NCI-H2029 (cell line): ENCODE results near the gene ZNF516.
A peak's percentile ranks its signal among the peaks of the same experiment; 100 is the strongest.
"Not testable (repeated sequence)": the region's sequence is repeated elsewhere in the genome, so short reads cannot be mapped to it uniquely, and the experiment has no call there.

Source experiments
- DNase-seq: peaks from one replicate; lab custom pipeline; 2025; lab: John Stamatoyannopoulos, UW

ZNF516 gene, protein sequence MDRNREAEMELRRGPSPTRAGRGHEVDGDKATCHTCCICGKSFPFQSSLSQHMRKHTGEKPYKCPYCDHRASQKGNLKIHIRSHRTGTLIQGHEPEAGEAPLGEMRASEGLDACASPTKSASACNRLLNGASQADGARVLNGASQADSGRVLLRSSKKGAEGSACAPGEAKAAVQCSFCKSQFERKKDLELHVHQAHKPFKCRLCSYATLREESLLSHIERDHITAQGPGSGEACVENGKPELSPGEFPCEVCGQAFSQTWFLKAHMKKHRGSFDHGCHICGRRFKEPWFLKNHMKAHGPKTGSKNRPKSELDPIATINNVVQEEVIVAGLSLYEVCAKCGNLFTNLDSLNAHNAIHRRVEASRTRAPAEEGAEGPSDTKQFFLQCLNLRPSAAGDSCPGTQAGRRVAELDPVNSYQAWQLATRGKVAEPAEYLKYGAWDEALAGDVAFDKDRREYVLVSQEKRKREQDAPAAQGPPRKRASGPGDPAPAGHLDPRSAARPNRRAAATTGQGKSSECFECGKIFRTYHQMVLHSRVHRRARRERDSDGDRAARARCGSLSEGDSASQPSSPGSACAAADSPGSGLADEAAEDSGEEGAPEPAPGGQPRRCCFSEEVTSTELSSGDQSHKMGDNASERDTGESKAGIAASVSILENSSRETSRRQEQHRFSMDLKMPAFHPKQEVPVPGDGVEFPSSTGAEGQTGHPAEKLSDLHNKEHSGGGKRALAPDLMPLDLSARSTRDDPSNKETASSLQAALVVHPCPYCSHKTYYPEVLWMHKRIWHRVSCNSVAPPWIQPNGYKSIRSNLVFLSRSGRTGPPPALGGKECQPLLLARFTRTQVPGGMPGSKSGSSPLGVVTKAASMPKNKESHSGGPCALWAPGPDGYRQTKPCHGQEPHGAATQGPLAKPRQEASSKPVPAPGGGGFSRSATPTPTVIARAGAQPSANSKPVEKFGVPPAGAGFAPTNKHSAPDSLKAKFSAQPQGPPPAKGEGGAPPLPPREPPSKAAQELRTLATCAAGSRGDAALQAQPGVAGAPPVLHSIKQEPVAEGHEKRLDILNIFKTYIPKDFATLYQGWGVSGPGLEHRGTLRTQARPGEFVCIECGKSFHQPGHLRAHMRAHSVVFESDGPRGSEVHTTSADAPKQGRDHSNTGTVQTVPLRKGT

GRCh38 chr18:76495006-76495370 is at the start of gene ZNF516:
TSS of gene ZNF516 (minus strand) at chr18:76495242. CDS start at chr18:76443054, 52,188 bp downstream.
- no peak for DNase-seq

- DNase-seq = no peak
Measured at GRCh38 chr18:76538846-76539245, 43.8 kb upstream of the ZNF516 start.

- no peak for DNase-seq
Measured at GRCh38 chr18:76537621-76538020, 42.6 kb upstream of the ZNF516 start.

DNA sequence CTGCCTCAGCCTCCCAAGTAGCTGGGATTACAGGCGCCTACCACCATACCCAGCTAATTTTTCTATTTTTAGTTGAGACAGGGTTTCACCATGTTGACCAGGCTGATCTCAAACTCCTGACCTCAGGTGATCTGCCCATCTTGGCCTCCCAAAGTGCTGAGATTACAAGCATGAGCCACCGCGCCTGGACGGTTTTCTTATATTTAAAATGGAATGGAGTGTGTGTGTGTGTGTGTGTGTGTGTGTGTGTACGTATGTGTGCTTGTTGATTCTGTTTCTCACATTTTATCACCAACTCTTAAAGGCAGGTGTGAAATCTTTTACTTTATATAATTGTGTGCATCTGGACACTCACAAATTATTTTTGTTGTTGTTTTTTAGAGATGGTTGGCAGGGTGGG is 41.6 kb upstream of the ZNF516 start:
- not testable (repeated sequence) for DNase-seq

GRCh38 chr18:76532875-76533274 is 37.8 kb upstream of the ZNF516 start:
- DNase-seq = no peak

DNA sequence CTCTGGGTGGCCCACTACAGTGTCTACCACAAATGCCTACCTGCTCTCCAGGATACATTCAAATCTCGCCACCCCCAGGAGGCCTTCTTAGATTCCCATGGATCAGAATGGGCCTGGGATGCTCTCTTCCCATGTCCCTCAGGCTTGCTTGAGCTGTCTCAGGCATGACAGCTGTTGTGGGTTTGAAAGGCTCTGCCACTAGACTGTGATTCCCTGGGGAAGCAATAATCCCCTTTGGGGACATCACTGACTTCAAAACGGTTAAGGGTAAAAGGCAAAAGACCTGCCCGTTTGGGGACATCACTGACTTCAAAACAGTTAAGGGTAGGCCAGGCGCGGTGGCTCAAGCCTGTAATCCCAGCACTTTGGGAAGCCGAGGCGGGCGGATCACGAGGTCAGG is 35.8 kb upstream of the ZNF516 start:
- DNase-seq = no peak

DNA sequence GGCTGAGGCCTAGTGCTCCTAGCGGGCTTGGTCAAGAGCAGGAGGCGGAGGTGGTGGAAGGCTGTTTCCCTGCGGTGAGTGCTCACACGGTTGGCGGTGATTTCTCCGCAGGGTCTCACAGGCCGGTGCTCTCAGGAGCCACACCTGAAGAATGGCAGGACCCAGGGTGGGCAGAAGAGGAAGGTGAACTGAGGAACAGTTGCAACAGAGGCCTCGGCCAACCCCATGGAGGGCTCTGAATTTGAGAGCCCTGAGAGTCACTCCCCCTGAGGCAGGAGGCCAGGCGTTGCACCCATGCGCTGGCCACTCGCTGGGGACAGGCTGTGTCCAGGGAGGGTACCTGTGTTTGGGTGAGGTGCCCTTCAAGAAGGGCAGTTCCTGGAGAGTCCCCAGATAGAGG is 35.3 kb upstream of the ZNF516 start:
- no peak for DNase-seq

DNA sequence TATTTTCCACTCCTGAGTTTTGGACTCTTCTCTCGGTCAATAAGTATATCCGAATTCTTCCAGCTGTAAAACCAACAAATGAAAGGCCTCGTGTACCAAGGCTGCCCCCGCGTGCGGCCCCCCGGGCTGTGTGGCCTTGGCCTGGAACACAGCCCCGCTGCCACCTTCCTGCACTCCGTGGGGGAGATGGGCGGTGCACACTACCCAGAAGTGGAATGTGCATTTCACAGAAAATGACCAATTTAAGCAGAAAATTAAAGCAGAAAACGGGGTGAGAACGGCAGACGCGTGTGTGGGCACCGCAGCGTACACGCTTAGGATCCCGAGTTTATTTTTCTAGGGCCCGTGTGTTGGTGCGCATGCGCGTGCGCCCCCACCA is 34.4 kb upstream of the ZNF516 start:
- no peak for DNase-seq

DNA sequence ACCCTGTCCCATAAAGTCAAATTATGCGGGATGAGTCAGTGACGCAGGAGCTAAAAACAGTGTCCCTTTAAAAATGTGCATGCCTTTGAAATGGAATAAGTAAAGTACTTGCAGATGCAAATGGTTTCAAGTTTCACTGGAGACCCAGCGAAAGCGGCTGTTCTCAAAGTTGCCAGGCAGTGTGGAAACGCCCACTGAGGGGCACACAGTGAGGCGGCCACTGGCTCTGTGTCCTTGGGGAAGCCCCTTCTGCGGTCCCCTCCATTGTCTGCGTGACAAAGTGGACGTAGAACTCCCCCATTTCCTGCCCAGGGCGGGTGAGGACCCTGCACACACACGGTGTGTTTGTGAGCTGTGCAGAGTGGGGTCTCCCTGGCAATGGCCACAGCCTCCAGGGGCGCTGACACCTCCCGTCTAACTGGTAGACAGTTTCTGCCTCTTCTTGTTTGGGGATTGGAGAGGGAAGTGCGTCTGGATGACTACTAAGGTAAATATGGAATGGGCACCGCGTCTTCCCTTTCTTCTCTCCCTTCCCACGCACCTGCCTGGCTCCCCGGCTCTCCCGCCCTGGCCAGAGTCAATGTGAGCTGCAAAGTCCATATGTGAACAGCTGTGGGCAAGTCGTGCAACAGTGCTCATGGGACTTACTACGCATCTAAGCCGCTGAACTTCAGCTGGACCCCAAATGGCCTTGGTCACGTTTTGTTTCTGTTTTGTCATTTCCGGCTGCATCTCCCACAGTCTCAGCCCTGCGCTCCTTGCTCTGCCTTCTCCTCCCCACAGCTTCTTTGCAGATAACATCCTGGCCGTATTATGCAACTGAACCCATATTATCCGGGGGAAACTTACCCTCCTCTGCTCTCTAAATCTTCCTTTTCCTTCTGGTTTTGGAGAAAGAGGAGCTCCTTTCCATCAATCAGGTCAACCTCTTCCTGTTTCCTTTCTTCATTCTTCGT is 33.7 kb upstream of the ZNF516 start:
- DNase-seq = no peak

DNA sequence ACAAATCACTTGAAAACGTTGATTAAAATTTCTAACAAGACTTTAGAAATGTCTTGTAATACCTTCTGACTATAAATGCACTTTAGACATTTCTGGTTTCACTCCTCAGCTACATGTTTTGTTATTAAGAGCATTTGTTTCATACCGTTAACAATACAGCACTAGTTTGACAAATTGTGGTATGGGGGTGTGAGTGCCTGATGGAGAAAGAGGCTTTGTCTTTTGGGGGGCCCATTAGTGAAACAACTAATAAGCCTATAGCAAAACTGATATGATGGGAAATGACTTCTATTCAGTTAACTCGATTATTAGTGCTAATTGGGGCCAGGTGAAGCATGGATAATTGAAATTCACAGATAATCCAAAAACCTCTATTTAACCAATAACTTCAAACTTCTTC is 30.9 kb upstream of the ZNF516 start:
- DNase-seq = no peak

DNA sequence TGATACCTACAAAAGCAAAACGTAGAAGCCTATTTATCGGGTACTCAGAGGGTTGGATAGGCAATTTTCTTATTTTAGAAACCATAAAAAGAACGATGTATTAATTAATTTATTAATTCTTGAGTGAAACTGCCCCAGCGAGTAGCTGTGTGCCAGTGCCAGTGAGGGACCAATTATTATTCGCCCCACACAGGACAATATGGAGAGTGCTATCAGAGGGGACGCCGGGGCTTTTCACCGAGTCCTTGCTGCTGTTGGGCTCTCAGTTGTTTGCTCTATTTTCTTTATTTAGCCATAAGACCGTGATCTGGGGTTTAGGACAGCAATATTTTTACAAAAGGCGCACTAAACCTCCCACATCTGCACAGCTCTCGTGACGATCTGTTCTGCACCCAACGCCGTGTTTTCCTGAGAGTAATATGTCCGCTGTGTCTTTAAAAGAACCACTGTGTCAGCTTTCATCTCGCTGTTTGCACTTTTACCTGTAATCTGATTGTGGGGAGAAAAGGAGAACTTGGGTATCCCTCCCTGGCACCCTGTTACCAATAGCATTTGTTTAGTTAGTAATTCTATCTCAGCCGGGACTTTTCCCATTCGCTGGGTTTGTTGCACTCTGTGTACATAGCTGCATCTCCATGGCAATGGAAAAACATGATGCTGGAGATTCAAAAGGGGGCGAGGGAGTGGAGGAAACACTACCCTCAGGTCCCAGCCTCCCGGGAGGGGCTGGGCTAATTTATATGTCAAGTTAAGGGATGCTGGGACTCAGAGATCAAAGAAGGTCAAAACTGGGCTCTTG is 30.1 kb upstream of the ZNF516 start:
- DNase-seq = peak; percentile 56

- no peak for DNase-seq
Measured at GRCh38 chr18:76524477-76524876, 29.4 kb upstream of the ZNF516 start.

GRCh38 chr18:76522551-76522950 is 27.5 kb upstream of the ZNF516 start:
- no peak for DNase-seq

DNA sequence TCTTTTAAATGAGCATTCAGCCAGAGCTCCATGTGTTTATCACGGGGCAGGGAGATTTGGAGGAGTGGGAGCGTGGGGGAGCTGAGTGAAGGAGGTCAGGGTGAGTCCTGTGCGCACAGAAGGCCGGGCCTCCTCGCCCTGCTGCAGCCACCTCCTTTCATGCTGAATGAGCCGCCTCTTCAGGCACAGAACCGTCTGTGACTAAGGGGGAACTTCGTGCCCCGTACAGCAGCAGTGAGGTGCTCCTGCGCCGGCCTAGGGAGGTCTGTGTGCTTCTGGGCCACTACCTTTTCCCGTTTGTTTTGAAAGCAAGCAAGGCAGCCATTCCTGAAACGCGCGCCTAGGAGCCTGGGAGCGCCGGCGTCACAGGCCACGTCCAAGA is 27.1 kb upstream of the ZNF516 start:
- DNase-seq = no peak

- no peak for DNase-seq
Measured at GRCh38 chr18:76521417-76522121, 26.5 kb upstream of the ZNF516 start.

- no peak for DNase-seq
Measured at GRCh38 chr18:76518860-76519538, 24.0 kb upstream of the ZNF516 start.

GRCh38 chr18:76518123-76518859 is 23.2 kb upstream of the ZNF516 start:
- no peak for DNase-seq

DNA sequence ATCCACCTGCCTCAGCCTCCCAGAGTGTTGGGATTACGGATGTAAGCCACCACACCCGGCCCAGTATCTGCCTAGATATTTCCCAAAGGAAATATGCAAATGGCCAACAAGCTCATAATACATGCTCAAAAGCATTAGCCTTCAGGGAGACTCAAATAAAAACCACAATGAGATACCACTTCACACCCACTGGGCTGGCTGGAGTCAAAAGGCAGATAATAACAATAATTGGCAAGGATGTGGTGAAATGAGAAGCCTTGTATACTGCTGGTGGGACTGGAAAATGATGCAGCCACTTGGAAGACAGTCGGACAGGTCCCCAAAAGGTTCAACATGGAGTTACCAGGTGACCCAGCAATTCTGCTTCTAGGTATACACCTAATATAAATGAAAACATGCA is 20.5 kb upstream of the ZNF516 start:
- no peak for DNase-seq

DNA sequence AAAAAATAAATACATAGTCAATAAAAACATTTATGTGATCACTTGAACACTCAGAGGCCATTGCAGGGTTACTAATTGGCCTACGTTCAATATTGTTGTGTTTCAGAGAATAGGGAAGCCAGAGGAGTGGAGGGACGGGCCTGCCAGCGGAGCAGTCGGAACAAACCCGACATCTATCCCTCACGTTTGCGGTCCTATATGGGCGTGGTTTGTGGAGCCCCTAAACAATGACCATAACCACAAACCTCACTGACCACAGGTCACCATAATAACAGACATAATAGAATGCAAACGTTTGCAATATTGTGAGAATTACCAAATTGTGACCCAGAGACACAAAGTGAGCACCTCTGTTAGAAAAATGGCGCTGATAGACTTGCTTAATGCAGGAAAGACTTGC is 19.5 kb upstream of the ZNF516 start:
- no peak for DNase-seq
